ENCODE results near the gene TEX51.

GRCh38 chr2:126849054-126849453, 49.6 kb upstream of the TEX51 start:
- TF ChIP-seq POLR2A (IDR thresholded peaks at IDR 0.05; ENCODE audit: low read length) (no peak), GATA1 (IDR thresholded peaks at IDR 0.05; ENCODE audit: low read depth, low read length) (no peak)

All from erythroblast (primary cell).